HL-60 (cell line): Measurements from ENCODE around the gene GPR141.

Experiments
- GABPA ChIP-seq: IDR thresholded peaks from 2 replicates; pipeline ENCODE4 v1.6.1; 2012; ENCODE audit warnings: low read depth
- POLR2AphosphoS5 ChIP-seq: IDR thresholded peaks from 2 replicates; pipeline ENCODE4 v1.6.1; 2012; ENCODE audit warnings: low read depth
- SPI1 ChIP-seq: IDR thresholded peaks from 2 replicates; pipeline ENCODE4 v1.6.1; 2012; ENCODE audit warnings: low read depth, mild to moderate bottlenecking, borderline replicate concordance
- TF ChIP-seq, protein P1 (sequence below): IDR thresholded peaks from one replicate; pipeline ENCODE4 v1.5.1; 2011; ENCODE audit warnings: low read length, control low read depth, inconsistent platforms; ENCODE audit not compliant: insufficient read depth
- TF ChIP-seq, protein P2 (sequence below): IDR thresholded peaks from 2 replicates; pipeline ENCODE4 v1.6.1; 2012; ENCODE audit warnings: low read depth; ENCODE audit not compliant: insufficient replicate concordance

DNA sequence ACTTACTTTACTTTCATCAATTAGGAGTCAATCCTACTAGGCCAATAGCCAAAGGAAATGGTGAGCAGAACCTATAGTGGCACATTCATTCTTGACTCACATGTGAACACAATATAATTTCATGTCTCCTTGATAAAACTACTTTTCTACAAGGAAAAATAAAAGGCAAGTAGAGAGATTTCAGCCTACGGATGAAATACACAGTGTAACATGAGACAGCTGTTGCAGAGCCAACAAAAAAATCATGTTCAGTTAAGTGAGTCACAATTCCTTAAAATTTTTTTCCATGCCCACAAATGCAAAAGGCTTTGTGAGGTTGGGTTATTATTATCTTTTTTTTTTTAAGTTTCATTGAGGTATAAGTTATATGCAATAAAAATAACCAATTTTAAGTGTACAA, 54.8 kb downstream of the GPR141 start:
- TF ChIP-seq, protein P1, sequence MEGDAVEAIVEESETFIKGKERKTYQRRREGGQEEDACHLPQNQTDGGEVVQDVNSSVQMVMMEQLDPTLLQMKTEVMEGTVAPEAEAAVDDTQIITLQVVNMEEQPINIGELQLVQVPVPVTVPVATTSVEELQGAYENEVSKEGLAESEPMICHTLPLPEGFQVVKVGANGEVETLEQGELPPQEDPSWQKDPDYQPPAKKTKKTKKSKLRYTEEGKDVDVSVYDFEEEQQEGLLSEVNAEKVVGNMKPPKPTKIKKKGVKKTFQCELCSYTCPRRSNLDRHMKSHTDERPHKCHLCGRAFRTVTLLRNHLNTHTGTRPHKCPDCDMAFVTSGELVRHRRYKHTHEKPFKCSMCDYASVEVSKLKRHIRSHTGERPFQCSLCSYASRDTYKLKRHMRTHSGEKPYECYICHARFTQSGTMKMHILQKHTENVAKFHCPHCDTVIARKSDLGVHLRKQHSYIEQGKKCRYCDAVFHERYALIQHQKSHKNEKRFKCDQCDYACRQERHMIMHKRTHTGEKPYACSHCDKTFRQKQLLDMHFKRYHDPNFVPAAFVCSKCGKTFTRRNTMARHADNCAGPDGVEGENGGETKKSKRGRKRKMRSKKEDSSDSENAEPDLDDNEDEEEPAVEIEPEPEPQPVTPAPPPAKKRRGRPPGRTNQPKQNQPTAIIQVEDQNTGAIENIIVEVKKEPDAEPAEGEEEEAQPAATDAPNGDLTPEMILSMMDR: no peak
- TF ChIP-seq GABPA (no peak), POLR2AphosphoS5 (no peak), SPI1 (no peak)
- TF ChIP-seq, protein P2, sequence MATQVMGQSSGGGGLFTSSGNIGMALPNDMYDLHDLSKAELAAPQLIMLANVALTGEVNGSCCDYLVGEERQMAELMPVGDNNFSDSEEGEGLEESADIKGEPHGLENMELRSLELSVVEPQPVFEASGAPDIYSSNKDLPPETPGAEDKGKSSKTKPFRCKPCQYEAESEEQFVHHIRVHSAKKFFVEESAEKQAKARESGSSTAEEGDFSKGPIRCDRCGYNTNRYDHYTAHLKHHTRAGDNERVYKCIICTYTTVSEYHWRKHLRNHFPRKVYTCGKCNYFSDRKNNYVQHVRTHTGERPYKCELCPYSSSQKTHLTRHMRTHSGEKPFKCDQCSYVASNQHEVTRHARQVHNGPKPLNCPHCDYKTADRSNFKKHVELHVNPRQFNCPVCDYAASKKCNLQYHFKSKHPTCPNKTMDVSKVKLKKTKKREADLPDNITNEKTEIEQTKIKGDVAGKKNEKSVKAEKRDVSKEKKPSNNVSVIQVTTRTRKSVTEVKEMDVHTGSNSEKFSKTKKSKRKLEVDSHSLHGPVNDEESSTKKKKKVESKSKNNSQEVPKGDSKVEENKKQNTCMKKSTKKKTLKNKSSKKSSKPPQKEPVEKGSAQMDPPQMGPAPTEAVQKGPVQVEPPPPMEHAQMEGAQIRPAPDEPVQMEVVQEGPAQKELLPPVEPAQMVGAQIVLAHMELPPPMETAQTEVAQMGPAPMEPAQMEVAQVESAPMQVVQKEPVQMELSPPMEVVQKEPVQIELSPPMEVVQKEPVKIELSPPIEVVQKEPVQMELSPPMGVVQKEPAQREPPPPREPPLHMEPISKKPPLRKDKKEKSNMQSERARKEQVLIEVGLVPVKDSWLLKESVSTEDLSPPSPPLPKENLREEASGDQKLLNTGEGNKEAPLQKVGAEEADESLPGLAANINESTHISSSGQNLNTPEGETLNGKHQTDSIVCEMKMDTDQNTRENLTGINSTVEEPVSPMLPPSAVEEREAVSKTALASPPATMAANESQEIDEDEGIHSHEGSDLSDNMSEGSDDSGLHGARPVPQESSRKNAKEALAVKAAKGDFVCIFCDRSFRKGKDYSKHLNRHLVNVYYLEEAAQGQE: no peak
